Stomach (tissue), 9 donors: Measurements from ENCODE around the gene STX10. TPM values are rescaled to one million over a fixed set of nuclear protein-coding genes. Genes with fewer than 3 reads are reported as not detected.
A peak's percentile ranks its signal among the peaks of the same experiment; 100 is the strongest.

Experiments used
- DNase-seq, 2 donors: peaks; one replicate each; pipeline versions ENCODE4 v3.0.0 to v3.0.0-alpha.2; 2013 to 2019
- H3K27ac ChIP-seq, 5 donors: fragments of 200-600 bp in 4 of 5; sonication (generic) in 4 of 5; one replicate each; pipeline ENCODE4 v1.5.1; 2013 to 2019; ENCODE audit warnings: mild to moderate bottlenecking in 1 of 5, moderate library complexity in 1 of 5
- H3K27me3 ChIP-seq, 3 donors: fragments of 200-600 bp; sonication (generic); one replicate each; pipeline ENCODE4 v1.5.1; 2017 to 2019; ENCODE audit warnings: mixed run types in 1 of 3
- H3K36me3 ChIP-seq, 4 donors: fragments of 200-600 bp; sonication (generic); 1 replicate in 3 of 4; 2 replicates in 1 of 4; pipeline ENCODE4 v1.5.1; 2016 to 2019
- H3K4me1 ChIP-seq, 4 donors: fragments of 200-600 bp; sonication (generic); one replicate each; pipeline ENCODE4 v1.5.1; 2016 to 2019
- H3K4me3 ChIP-seq, 4 donors: fragments of 200-600 bp; sonication (generic) in 3 of 4; one replicate each; pipeline ENCODE4 v1.5.1; 2016 to 2019; ENCODE audit warnings: mild to moderate bottlenecking in 1 of 4
- H3K9me3 ChIP-seq, 4 donors: fragments of 200-600 bp; sonication (generic); one replicate each; pipeline ENCODE4 v1.5.1; 2016 to 2019
- EP300 ChIP-seq: sonication (generic); formaldehyde crosslinking; IDR thresholded peaks from one replicate; pipeline ENCODE4 v1.6.1; 2017; ENCODE audit warnings: antibody characterized with exemption
- POLR2A ChIP-seq, 4 donors: fragments of 450-650 bp; IDR thresholded peaks; one replicate each; pipeline ENCODE4 v1.6.1; 2016; ENCODE audit warnings: antibody characterized with exemption in 4 of 4, control low read depth in 2 of 4, mild to moderate bottlenecking in 1 of 4, moderate library complexity in 1 of 4
- POLR2AphosphoS5 ChIP-seq, 3 donors: sonication (generic); formaldehyde crosslinking; IDR thresholded peaks; one replicate each; pipeline ENCODE4 v1.6.1; 2016; ENCODE audit warnings: antibody characterized with exemption in 3 of 3
- WGBS, 5 donors: extraction: QIAGEN DNeasy Blood & Tissue Kit in 3 of 5; methylation state at CpG; one replicate each; pipeline versions ENCODE4 v1.1.5 to v1.1.7; 2013 to 2018; 5-methylcytosine and 5-hydroxymethylcytosine counted together
- intact Hi-C: fragments of 100-400 bp; cut with DNase I; formaldehyde crosslinking; loops from one replicate; pipeline ENCODE4 v1.15.1; 2023; ENCODE audit warnings: low total_unique reads
- polyA plus RNA-seq, 3 donors: library from polyadenylated mRNA; stranded (reverse); fragments of 200-250 nt; gene quantifications; one replicate each; pipeline ENCODE4 v1.2.3, GENCODE V29; 2013
- total RNA-seq, 5 donors: library from RNA; depleted of rRNA; stranded (reverse); fragments of >200 nt; gene quantifications; one replicate each; pipeline versions ENCODE4 v1.1.0 to v1.2.3, GENCODE V29; 2014 to 2016
- TF ChIP-seq, protein P1 (sequence below), 7 experiments: fragments of 450-650 bp in 4 of 7; fragments of 200-600 bp in 3 of 7; sonication (generic) in 3 of 7; IDR thresholded peaks; one replicate each; pipeline ENCODE4 v1.5.1; 2016 to 2019; ENCODE audit warnings: antibody characterized with exemption in 7 of 7, control low read depth in 2 of 7, mild to moderate bottlenecking in 1 of 7
- donor health status: healthy with polysubstance abuse.
- donor health status: Bipolar disorder and iron deficiency.
- donor health status: healthy.

The STX10 gene
- total and polyA plus RNA-seq, 8 donors, result 20.4 to 942 (median 104) TPM

DNA sequence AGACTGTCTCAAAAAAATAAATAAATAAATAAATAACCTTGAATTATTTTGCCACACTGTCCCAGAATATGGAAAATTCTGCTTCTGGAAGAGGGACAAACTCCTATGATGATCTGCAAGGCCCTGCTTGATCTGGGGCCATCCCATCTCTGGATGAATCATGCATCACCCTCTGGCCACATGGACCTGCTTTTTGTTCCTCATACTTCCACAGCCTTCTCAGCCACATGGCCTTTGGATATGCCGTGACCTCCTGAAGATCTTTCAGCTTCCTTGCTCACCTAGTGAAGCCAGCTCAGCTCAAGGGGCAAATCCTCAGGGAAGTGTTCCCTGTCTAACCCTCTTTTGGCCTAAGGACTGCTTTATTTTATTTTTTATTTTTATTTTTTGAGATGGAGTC lies 10.4 kb upstream of the STX10 start:
- H3K4me3 ChIP-seq, result no peak overlapping the region
- no peak for DNase-seq
- H3K27ac ChIP-seq, result peak overlapping the region in 4 of 5 donors; percentile 25 to 96 (median 76)

GRCh38 chr19:13159713-13160112 lies 9.5 kb upstream of the STX10 start:
- 84 to 92% (median 89%) methylated on average over 3 of the region's 3 CpGs for WGBS, 5 donors
- no peak overlapping the region for H3K4me3 ChIP-seq
- intact Hi-C loops, result no loop called here
- no peaks in the 10 kb centered on the region for H3K9me3 ChIP-seq
- no peak overlapping the region for H3K27ac ChIP-seq
- peaks cover 43 to 78% (median 68%) of the 10 kb centered on the region in 4 donors for H3K4me1 ChIP-seq
- H3K36me3 ChIP-seq, result no peaks in the 10 kb centered on the region
- TF ChIP-seq POLR2AphosphoS5 (IDR thresholded peaks at IDR 0.05) (peak in 1 of 3 donors; percentile 2), POLR2A (IDR thresholded peaks at IDR 0.05) (no peak)
- TF ChIP-seq, protein P1, sequence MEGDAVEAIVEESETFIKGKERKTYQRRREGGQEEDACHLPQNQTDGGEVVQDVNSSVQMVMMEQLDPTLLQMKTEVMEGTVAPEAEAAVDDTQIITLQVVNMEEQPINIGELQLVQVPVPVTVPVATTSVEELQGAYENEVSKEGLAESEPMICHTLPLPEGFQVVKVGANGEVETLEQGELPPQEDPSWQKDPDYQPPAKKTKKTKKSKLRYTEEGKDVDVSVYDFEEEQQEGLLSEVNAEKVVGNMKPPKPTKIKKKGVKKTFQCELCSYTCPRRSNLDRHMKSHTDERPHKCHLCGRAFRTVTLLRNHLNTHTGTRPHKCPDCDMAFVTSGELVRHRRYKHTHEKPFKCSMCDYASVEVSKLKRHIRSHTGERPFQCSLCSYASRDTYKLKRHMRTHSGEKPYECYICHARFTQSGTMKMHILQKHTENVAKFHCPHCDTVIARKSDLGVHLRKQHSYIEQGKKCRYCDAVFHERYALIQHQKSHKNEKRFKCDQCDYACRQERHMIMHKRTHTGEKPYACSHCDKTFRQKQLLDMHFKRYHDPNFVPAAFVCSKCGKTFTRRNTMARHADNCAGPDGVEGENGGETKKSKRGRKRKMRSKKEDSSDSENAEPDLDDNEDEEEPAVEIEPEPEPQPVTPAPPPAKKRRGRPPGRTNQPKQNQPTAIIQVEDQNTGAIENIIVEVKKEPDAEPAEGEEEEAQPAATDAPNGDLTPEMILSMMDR (IDR thresholded peaks at IDR 0.05), result no peak
- DNase-seq, result no peak
- no peaks in the 10 kb centered on the region for H3K27me3 ChIP-seq

More for the DNA sequence above, 10.4 kb upstream of the STX10 start:
- peaks cover 41 to 80% (median 69%) of the 10 kb centered on the region in 4 donors for H3K4me1 ChIP-seq
- H3K36me3 ChIP-seq, result no peaks in the 10 kb centered on the region
- no peaks in the 10 kb centered on the region for H3K27me3 ChIP-seq
- TF ChIP-seq, protein P1 (IDR thresholded peaks at IDR 0.05), result no peak
- TF ChIP-seq POLR2AphosphoS5 (IDR thresholded peaks at IDR 0.05), result peak in 1 of 3 donors; percentile 28
- no peaks in the 10 kb centered on the region for H3K9me3 ChIP-seq
- WGBS, 5 donors, result 53 to 88% (median 80%) methylated on average over 1 of the region's 1 CpG
- intact Hi-C loops, result no loop called here

GRCh38 chr19:13155472-13156359 lies 5.5 kb upstream of the STX10 start:
- TF ChIP-seq POLR2AphosphoS5 (IDR thresholded peaks at IDR 0.05) (peak; percentile 20 to 69 (median 68)), EP300 (no peak)
- TF ChIP-seq, protein P1 (IDR thresholded peaks at IDR 0.05), result no peak
- Histone ChIP-seq H3K36me3 (no peaks in the 10 kb centered on the region), H3K9me3 (no peaks in the 10 kb centered on the region), H3K27ac (peak overlapping the region; percentile 96 to 99 (median 99)), H3K4me1 (peaks cover 16 to 40% (median 34%) of the 10 kb centered on the region in 4 donors), H3K27me3 (no peaks in the 10 kb centered on the region), H3K4me3 (peak overlapping the region; percentile 85 to 92 (median 88))
- peak; percentile 86 to 94 for DNase-seq
- WGBS, 5 donors, result 3 to 6% (median 5%) methylated on average over 30 to 55 of the region's 55 CpGs
- intact Hi-C loops, result no loop called here

DNA sequence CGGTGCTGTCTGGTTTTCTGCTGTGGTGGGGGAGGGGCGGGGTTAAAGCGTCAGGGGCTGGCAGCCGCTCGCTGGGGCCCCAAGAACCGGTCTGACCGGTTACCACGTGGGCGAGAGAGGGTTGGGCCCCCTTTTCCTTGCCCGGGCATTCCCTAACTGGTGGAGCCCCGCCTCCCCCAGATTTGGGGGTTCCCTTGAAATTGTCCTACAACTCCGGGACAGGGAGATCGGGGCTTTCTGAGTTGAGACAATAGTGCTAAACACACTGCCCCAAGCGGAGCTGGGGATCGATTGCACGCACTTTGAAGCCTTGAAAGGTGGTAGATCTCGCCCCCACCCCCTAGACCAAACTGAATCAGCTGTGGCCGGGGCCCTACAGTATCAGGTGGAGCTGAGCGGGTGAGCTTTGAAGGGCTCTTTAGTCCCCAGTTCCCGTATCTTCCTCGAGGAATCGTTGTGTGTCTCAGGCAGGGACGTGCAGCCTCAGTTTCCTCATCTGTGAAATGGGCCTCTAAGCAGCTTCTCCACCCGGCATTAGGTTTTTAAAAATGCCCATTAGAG lies 4.8 kb upstream of the STX10 start:
- TF ChIP-seq EP300, result no peak
- TF ChIP-seq, protein P1 (IDR thresholded peaks at IDR 0.05), result peak in 1 of 7 experiments; percentile 6
- peak; percentile 26 to 85 (median 74) for TF ChIP-seq POLR2AphosphoS5 (IDR thresholded peaks at IDR 0.05)
- TF ChIP-seq POLR2A (IDR thresholded peaks at IDR 0.05), result no peak
- WGBS, 5 donors, result 2 to 4% (median 3%) methylated on average over 18 to 24 of the region's 24 CpGs
- Histone ChIP-seq H3K27ac (peak overlapping the region; percentile 96 to 99 (median 99)), H3K27me3 (no peaks in the 10 kb centered on the region), H3K4me1 (peaks cover 16 to 33% (median 28%) of the 10 kb centered on the region in 4 donors), H3K36me3 (no peaks in the 10 kb centered on the region), H3K4me3 (peak overlapping the region; percentile 85 to 92 (median 88)), H3K9me3 (no peaks in the 10 kb centered on the region)
- intact Hi-C loops, result no loop called here
- peak; percentile 92 to 96 for DNase-seq
